Neutrophil (primary cell): Measurements from ENCODE around the gene EGFLAM.

ENCODE experiments used
- H3K27ac ChIP-seq: fragments of 200-600 bp; sonication (generic); 2 replicates; pipeline ENCODE4 v1.5.1; 2016; ENCODE audit warnings: mild to moderate bottlenecking, moderate library complexity
- H3K27me3 ChIP-seq: fragments of 200-600 bp; sonication (generic); 2 replicates; pipeline ENCODE4 v1.6.0; 2016; ENCODE audit warnings: mild to moderate bottlenecking
- H3K36me3 ChIP-seq: fragments of 200-600 bp; sonication (generic); 2 replicates; pipeline ENCODE4 v1.5.1; 2017
- H3K4me1 ChIP-seq, 2 experiments: fragments of 200-600 bp in 1 of 2; sonication (generic) in 1 of 2; 1 replicate in 1 of 2; 2 replicates in 1 of 2; pipeline versions ENCODE4 v1.5.1 to v1.6.1; 2013 to 2016; ENCODE audit warnings: low read depth in 1 of 2, low read length in 1 of 2, mild to moderate bottlenecking in 1 of 2, moderate library complexity in 1 of 2; ENCODE audit not compliant: control insufficient read depth in 1 of 2, insufficient read depth in 1 of 2
- H3K4me3 ChIP-seq, 2 experiments: fragments of 200-600 bp in 1 of 2; sonication (generic) in 1 of 2; 1 replicate in 1 of 2; 2 replicates in 1 of 2; pipeline ENCODE4 v1.5.1; 2013 to 2016; ENCODE audit warnings: low read depth in 1 of 2, low read length in 1 of 2, mild to moderate bottlenecking in 1 of 2, moderate library complexity in 1 of 2
- H3K9me3 ChIP-seq: fragments of 200-600 bp; sonication (generic); 2 replicates; pipeline ENCODE4 v1.5.1; 2016
- TF ChIP-seq, protein P1 (sequence below): fragments of 200-600 bp; sonication (generic); IDR thresholded peaks from 2 replicates; pipeline ENCODE4 v1.5.1; 2016; ENCODE audit warnings: antibody characterized with exemption

EGFLAM gene

DNA sequence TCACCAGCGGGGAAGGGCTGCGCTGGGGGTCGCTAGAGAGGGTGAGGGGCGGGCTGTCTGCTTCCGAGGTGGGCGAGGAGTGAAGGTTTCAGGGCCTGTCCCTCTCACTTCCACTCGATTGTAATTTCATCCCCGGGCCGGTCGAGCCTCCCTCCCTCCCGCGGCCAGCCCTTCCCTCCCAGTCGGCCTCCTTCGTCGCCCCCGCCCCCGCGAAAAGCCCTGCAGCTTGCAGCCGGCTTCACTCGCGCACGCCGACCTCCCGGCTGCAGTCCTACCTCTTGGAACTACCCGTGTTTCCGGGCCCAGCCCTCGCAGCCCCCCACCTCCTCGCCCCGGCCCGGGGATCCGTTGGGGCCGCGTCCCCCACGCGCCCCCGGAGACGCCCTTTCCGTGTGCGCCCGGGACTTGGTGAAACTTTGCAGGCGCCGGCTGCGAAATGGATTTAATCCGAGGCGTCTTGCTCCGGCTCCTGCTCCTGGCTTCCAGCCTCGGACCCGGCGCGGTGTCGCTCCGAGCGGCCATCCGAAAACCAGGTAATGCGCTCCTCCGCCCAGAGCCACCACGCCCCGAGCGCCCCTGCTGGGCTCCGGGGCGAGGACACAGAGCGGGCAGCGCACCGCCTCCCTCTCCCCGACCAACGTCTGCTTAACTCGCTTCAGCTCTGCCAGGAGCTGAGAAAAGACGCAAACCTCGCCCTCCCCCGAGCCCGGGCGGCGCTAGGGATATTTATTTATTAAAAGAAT, at the start of gene EGFLAM:
TSS of gene EGFLAM (plus strand) at position 241 of the 743 bp plus-strand sequence. CDS start at position 437, 196 bp downstream.
- H3K9me3 ChIP-seq = no peaks in the 10 kb centered on the region
- H3K36me3 ChIP-seq = no peaks in the 10 kb centered on the region
- no peaks in the 10 kb centered on the region for H3K4me1 ChIP-seq
- H3K27ac ChIP-seq = no peak within 1 kb of the TSS
- H3K4me3 ChIP-seq = no peak within 1 kb of the TSS
- TF ChIP-seq, protein P1, sequence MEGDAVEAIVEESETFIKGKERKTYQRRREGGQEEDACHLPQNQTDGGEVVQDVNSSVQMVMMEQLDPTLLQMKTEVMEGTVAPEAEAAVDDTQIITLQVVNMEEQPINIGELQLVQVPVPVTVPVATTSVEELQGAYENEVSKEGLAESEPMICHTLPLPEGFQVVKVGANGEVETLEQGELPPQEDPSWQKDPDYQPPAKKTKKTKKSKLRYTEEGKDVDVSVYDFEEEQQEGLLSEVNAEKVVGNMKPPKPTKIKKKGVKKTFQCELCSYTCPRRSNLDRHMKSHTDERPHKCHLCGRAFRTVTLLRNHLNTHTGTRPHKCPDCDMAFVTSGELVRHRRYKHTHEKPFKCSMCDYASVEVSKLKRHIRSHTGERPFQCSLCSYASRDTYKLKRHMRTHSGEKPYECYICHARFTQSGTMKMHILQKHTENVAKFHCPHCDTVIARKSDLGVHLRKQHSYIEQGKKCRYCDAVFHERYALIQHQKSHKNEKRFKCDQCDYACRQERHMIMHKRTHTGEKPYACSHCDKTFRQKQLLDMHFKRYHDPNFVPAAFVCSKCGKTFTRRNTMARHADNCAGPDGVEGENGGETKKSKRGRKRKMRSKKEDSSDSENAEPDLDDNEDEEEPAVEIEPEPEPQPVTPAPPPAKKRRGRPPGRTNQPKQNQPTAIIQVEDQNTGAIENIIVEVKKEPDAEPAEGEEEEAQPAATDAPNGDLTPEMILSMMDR = no peak
- peaks cover 99% of the 10 kb centered on the region for H3K27me3 ChIP-seq

DNA sequence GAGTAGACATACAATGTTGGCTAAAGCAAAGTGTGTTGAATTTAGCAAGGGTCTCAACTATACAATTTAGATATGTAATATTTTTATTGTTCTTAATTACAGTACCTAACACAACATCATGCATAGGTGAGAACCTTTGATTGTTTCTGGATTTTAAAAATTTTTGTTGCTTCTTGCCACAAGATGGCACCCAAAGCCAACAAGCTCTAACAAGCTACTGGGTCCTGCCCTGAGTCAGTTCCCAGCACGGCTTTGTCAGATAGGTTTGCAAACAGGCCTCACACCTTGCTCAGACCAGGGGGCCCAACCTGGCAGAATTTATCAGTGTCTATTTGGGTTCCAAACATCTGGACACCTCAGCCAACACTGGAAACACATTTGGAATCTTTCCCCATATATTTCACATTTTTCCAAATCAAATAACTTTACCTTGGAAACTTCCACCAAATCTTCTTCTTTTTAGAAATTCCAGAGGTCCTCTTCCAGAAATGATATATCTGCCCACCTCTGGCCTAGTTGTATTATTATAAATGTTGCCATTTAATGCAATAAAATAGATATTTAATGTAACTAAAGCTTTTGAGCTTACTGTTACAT, 49.5 kb upstream of the EGFLAM start:
- TF ChIP-seq, protein P1 = no peak
- H3K9me3 ChIP-seq = no peaks in the 10 kb centered on the region
- no peak overlapping the region for H3K4me3 ChIP-seq

DNA sequence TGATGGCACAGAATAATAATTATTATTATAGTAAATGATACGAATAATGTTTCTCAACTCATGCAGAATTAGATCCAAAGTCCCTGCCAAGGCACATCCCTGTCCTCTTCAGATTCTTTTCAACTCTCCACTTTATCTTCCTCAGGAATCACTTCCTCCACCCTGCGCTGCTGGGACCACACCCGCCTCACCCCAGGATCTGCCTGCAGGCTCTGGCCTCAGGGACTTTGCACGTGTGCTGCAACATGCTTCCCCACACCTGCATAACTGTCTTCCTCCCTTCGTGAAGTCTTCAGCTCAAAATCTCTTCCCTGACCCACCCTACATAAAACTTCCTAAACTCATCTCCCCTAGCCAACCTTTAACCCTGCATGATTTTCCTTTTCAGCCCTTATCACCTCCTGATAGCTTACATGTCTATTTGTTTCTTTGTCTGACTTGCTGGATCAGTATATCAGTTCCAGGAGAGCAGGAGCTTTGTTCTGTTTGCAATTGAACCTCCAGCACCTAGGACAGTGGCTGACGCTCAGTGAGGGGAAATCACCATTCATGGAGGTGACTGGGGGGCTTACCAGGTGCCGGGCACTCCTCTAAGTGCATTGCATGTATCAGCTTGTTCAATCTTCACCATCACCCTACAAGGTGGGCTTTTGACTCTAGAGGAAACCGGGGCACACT, 47.5 kb upstream of the EGFLAM start:
- no peak overlapping the region for H3K4me3 ChIP-seq
- H3K9me3 ChIP-seq = no peaks in the 10 kb centered on the region
- no peak overlapping the region for H3K27ac ChIP-seq
- TF ChIP-seq, protein P1 = no peak
- no peaks in the 10 kb centered on the region for H3K36me3 ChIP-seq
- no peaks in the 10 kb centered on the region for H3K4me1 ChIP-seq
- no peaks in the 10 kb centered on the region for H3K27me3 ChIP-seq

More for the DNA sequence above, 49.5 kb upstream of the EGFLAM start:
- H3K4me1 ChIP-seq = no peaks in the 10 kb centered on the region
- peaks cover 11% of the 10 kb centered on the region for H3K27me3 ChIP-seq
- H3K27ac ChIP-seq = no peak overlapping the region
- H3K36me3 ChIP-seq = no peaks in the 10 kb centered on the region

DNA sequence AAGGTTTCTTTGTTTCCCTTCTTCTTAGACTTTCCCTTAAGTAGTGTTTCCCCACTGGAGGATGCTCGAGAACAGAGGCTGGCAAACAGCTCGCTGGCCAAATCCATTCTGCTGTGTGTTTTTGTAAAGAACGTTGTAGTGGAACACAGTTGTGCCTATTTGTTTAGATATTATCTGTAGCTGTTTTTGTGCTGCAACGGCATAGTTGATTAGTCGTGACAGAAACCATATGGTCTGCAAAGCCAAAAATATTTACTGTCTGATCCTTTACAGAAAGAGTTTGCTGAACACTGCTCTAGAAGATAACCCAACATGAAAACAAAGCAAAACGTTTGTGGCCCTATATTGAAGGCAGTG, 47.0 kb upstream of the EGFLAM start:
- H3K27ac ChIP-seq = no peak overlapping the region
- no peaks in the 10 kb centered on the region for H3K27me3 ChIP-seq
- no peaks in the 10 kb centered on the region for H3K9me3 ChIP-seq
- H3K4me1 ChIP-seq = no peaks in the 10 kb centered on the region
- TF ChIP-seq, protein P1 = no peak
- no peaks in the 10 kb centered on the region for H3K36me3 ChIP-seq
- no peak overlapping the region for H3K4me3 ChIP-seq

DNA sequence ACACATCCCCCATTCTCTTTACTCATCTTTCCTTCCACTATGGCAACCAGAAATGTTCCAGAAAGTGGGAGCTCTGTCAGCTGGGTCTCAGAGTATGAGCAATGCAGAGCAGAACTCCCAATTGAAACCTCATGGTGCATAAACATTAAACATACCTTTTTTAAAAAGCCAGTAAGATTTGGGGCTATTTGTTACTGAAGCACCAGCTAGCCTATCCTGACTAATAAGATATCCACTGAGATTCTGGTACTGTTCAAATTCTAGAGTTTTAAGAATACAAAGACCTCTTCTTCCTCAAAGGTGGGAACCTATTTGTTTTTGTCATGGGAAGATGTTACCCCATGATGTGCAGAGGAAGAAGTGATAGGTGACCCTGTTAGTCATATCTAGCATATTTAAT, 46.1 kb upstream of the EGFLAM start:
- H3K36me3 ChIP-seq = no peaks in the 10 kb centered on the region
- TF ChIP-seq, protein P1 = no peak
- no peaks in the 10 kb centered on the region for H3K4me1 ChIP-seq
- H3K27me3 ChIP-seq = no peaks in the 10 kb centered on the region
- H3K4me3 ChIP-seq = no peak overlapping the region
- no peaks in the 10 kb centered on the region for H3K9me3 ChIP-seq
- H3K27ac ChIP-seq = no peak overlapping the region
